Left cardiac atrium (tissue), 4 donors: Measurements from ENCODE around the gene PTCH1. TPM values are rescaled to one million over a fixed set of nuclear protein-coding genes. Genes with fewer than 3 reads are reported as not detected.
A peak's percentile ranks its signal among the peaks of the same experiment; 100 is the strongest.

Experiments used
- ATAC-seq, 2 donors: fragments of 200-7000 bp; cut with Tn5 transposase; one replicate each; pipeline ENCODE4 v1.9.1; 2020; ENCODE audit warnings: mild to moderate bottlenecking in 2 of 2, moderate library complexity in 2 of 2
- DNase-seq: peaks from one replicate; pipeline ENCODE4 v3.0.0-alpha.2; 2020
- intact Hi-C, 2 donors: fragments of 100-400 bp; cut with DNase I; formaldehyde crosslinking; loops; one replicate each; pipeline versions ENCODE4 v1.14.1 to v1.15.1; 2022 to 2023
- total RNA-seq, 2 donors: library from RNA; stranded (reverse); fragmentation: NEBNext Ultra II Directional; extraction: Animal tissue kit (Norgen Biotek cat#: 25700); gene quantifications; one replicate each; pipeline ENCODE4 v1.2.1, GENCODE V29; 2021
- donor health status: DM: no; HTN: yes; CAD: no.
- donor health status: DM: no; HTN: yes; CAD: no; lungs with severe emphysema.
- donor health status: DM: yes; HTN: yes; CAD: no.
- donor health status: Dilated cardiomyopathy.

PTCH1 gene
- total RNA-seq, 2 donors from 2014 or later: 5.9 to 6.9 TPM

DNA sequence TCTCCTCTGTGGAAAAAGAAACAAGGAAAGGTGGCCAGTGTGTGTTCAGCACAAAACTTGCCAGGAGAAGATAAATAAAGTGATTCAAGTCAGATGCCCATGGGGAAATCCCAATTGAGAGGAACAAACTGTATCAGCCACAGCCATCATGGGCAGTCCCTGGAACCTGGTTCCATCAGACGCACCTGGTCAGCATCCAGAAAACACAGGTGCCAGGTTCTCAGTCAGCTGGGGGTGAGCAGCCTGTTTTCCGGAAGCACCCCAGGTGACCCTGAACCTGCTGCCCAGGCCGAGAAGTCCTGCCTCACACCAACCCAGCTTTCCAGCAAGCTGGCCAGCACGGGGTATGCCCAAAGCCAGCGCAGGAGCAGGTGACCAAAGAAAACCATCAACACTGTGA, 30.5 kb downstream of the PTCH1 start:
- intact Hi-C loops: no loop called here
- DNase-seq: no peak

DNA sequence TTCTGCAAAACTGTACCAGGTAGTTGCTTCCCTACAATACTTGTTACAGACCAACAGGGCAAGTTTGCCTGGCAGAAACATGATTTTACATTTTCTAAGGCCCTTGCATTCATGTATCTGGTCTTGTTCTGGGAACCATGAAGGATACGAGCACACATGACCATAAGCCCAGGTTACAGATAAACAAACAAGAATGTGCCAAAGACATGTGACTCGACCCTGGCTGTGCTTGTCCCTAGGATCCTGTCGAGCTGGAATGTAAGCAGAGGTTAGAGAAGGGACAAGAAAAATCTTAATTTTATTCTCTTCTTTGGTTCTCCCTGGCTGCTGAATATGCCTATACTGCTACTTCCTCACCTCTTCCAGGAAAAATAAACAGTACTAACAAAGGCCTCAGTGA, 32.5 kb downstream of the PTCH1 start:
- ATAC-seq (no peak), DNase-seq (no peak)
- intact Hi-C loops: no loop called here

More for the DNA sequence above, 30.5 kb downstream of the PTCH1 start:
- ATAC-seq: no peak

DNA sequence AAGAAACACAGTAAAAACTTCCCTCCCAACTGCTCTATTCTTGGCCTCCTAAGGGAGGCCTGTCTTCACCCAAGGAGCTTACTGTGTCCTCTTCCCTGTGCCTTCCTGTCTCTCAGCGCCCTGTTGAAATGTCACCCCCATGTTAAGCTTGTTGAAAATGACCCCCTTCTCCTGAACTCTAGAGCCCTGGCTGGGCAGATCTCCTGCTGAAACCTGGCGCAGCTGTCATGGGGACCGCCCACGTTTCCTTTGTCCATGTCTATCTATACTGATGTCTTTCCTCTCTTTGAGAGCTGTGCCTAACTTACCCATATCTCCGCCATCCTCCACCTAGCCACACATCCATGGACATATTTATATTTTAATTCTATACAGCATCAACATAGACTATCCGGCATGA, 33.3 kb downstream of the PTCH1 start:
- DNase-seq: no peak
- intact Hi-C loops: no loop called here
- no peak for ATAC-seq

DNA sequence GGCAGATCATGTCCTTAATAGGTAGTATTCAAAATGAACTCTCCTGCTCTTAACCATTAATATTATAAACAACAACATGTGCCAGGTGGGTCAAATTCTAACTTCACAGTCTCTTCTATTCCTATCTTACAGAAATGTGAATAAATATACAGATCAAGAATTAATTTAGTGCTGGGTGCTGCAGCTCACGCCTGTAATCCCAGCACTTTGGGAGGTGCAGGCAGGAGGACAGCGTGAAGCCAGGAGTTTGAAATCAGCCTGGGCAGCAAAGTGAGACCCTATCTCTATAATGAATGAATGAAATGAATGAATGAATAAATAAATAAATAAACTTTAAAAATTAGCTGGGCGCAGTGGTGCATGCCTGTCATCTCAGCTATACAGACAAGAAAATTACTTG, 34.1 kb downstream of the PTCH1 start:
- no peak for DNase-seq
- no peak for ATAC-seq
- intact Hi-C loops: no loop called here

DNA sequence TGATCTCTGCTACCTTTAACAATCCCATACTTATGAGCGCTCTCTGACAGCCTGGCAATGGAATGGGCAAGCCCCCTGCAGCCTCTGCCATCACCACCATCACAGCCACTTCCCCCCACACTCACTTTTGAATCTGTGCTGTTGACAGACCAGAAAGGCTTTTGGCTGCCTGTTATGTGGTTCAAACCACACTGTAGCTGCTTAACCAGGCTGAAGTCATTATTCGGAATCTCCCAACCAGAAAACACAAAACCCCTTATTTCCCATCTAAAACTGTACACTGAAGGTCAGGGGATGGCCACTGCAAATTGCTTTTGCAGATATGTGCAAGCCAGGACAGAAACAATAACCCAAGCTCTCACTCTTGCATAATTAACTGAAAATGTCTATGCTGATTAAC, 35.8 kb downstream of the PTCH1 start:
- DNase-seq (no peak), ATAC-seq (no peak)
- intact Hi-C loops: no loop called here

GRCh38 chr9:95480346-95480745, 36.4 kb downstream of the PTCH1 start:
- ATAC-seq: no peak
- DNase-seq: no peak
- intact Hi-C loops: no loop called here

- ATAC-seq (no peak), DNase-seq (no peak)
- intact Hi-C loops: no loop called here
These were observed 37.4 kb downstream of the PTCH1 start for GRCh38 chr9:95479330-95479729.

GRCh38 chr9:95478335-95478734, 38.4 kb downstream of the PTCH1 start:
- no peak for DNase-seq
- intact Hi-C loops: no loop called here
- ATAC-seq: no peak

GRCh38 chr9:95477885-95478284, 38.9 kb downstream of the PTCH1 start:
- intact Hi-C loops: no loop called here
- ATAC-seq (no peak), DNase-seq (no peak)

GRCh38 chr9:95477441-95477840, 39.3 kb downstream of the PTCH1 start:
- intact Hi-C loops: no loop called here
- DNase-seq (no peak), ATAC-seq (no peak)

- DNase-seq (no peak), ATAC-seq (no peak)
- intact Hi-C loops: no loop called here
These were observed 48.0 kb downstream of the PTCH1 start for GRCh38 chr9:95468791-95469190.

DNA sequence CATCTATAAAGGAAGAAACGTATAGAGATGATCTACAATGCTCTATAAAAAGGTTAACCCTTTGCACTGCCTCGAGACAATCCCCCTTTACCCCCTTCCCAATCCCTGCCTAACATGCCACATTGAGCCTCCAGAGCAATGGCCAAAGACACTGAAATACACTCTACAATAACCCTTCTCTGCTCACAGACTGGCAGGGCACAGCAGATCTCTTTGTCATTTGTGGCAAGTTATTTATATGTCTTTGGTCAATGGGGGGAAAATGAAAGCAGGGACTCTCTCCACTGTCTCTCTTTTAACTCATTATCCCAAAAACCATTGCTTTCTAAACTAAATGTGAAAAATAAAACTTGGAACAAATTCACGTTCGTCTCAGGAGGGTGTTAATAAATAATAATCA, 51.7 kb downstream of the PTCH1 start:
- intact Hi-C loops: no loop called here
- no peak for ATAC-seq
- no peak for DNase-seq

- intact Hi-C loops: no loop called here
- no peak for ATAC-seq
- no peak for DNase-seq
These were observed 53.4 kb downstream of the PTCH1 start for GRCh38 chr9:95463148-95464060.

- DNase-seq (peak; percentile 70), ATAC-seq (peak; percentile 94 to 95)
- intact Hi-C loops: no loop called here
These were observed 54.3 kb downstream of the PTCH1 start for GRCh38 chr9:95462249-95463147.

GRCh38 chr9:95461448-95462248, 55.1 kb downstream of the PTCH1 start:
- intact Hi-C loops: no loop called here
- DNase-seq (no peak), ATAC-seq (no peak)

- ATAC-seq (no peak), DNase-seq (no peak)
- intact Hi-C loops: no loop called here
These were observed 56.1 kb downstream of the PTCH1 start for GRCh38 chr9:95460518-95461164.

GRCh38 chr9:95459851-95460517, 56.8 kb downstream of the PTCH1 start:
- ATAC-seq (no peak), DNase-seq (no peak)
- intact Hi-C loops: no loop called here

DNA sequence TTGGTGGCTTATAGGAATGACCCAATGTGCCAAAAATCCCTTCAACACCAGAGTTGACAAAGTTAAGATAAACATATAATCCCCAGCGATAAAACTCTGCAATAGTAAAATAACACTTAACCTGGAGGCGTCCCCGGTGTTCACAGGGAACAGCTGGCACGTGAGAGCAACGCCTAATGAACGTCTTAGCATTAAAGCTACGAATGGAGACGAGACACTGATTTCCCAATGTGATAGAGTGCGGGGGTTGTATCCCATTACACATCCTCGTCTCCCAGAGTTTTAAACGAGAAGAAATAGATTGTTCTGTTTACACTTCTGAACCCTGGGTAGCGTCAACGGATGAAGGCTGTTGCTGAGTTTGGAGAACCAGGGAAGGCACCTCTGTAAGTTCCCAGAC, 57.6 kb downstream of the PTCH1 start:
- no peak for DNase-seq
- intact Hi-C loops: no loop called here
- no peak for ATAC-seq
